ENCODE measurements around the gene ADD1. TPM values are rescaled to one million over a fixed set of nuclear protein-coding genes. Genes with fewer than 3 reads are reported as not detected.

ADD1 gene
- total and polyA plus RNA-seq, 4 experiments from 2014 or later, result 159 to 293 (median 230) TPM

GRCh38 chr4:2813446-2814405 is 29.9 kb upstream of the ADD1 start:
- no peaks in the 10 kb centered on the region for H3K27me3 Mint-ChIP-seq
- H3K4me3 Mint-ChIP-seq, result peak overlapping the region; percentile 84 to 100 (median 94)
- no peaks in the 10 kb centered on the region for H3K9me3 Mint-ChIP-seq
- no peaks in the 10 kb centered on the region for H3K27me3 ChIP-seq (ENCODE audit: insufficient read depth, low read length)
- H3K4me1 ChIP-seq (ENCODE audit: insufficient read depth, low read length), result peaks cover 64% of the 10 kb centered on the region
- peak overlapping the region; percentile 57 to 98 (median 84) for H3K27ac Mint-ChIP-seq
- peak overlapping the region; percentile 69 to 74 for H3K4me3 ChIP-seq (ENCODE audit: low read length in 2 of 2)
- CTCF ChIA-PET (ENCODE audit: partially characterized antibody), result interaction anchor here (0.7 to 1.8 kb wide), 6 partner anchors 10 to 141 kb away, joined by 3 to 7 read pairs (median 3); no protein-coding TSS in a partner anchor
- H3K9me3 ChIP-seq (ENCODE audit: control insufficient read depth in 1 of 2, low read length in 2 of 2), result no peaks in the 10 kb centered on the region
- H3K36me3 ChIP-seq (ENCODE audit: insufficient read depth, low read length), result no peaks in the 10 kb centered on the region
- intact Hi-C loops (cut with micrococcal nuclease), result loop anchor here (2.0 to 10.0 kb wide), 2 partner anchors 25 to 49 kb away; no protein-coding TSS in a partner anchor
- H3K27ac ChIP-seq (ENCODE audit: low read depth, low read length), result peak overlapping the region; percentile 78
- DNase-seq, result no peak
- peaks cover 37 to 69% (median 52%) of the 10 kb centered on the region in 4 donors for H3K4me1 Mint-ChIP-seq
- POLR2A ChIA-PET (ENCODE audit: partially characterized antibody), result interaction anchor here (0.7 to 8.1 kb wide), 14 partner anchors 15 to 148 kb away, joined by 3 to 77 read pairs (median 4); partner anchors contain the start of gene ADD1
- H3K36me3 Mint-ChIP-seq, result peaks cover 0 to 29% of the 10 kb centered on the region in 2 donors

GRCh38 chr4:2814627-2815270 is 28.9 kb upstream of the ADD1 start:
- peaks cover 41 to 74% (median 59%) of the 10 kb centered on the region in 4 donors for H3K4me1 Mint-ChIP-seq
- Histone ChIP-seq H3K9me3 (ENCODE audit: control insufficient read depth in 1 of 2, low read length in 2 of 2) (no peaks in the 10 kb centered on the region), H3K36me3 (ENCODE audit: insufficient read depth, low read length) (no peaks in the 10 kb centered on the region), H3K27ac (ENCODE audit: low read depth, low read length) (peak overlapping the region; percentile 16), H3K27me3 (ENCODE audit: insufficient read depth, low read length) (no peaks in the 10 kb centered on the region), H3K4me1 (ENCODE audit: insufficient read depth, low read length) (peaks cover 69% of the 10 kb centered on the region), H3K4me3 (ENCODE audit: low read length in 2 of 2) (no peak overlapping the region)
- DNase-seq, result peak in 1 of 5 donors; percentile 17
- H3K9me3 Mint-ChIP-seq, result no peaks in the 10 kb centered on the region
- H3K27me3 Mint-ChIP-seq, result no peaks in the 10 kb centered on the region
- H3K36me3 Mint-ChIP-seq, result peaks cover 0 to 34% of the 10 kb centered on the region in 2 donors
- intact Hi-C loops (cut with micrococcal nuclease), result loop anchor here (10.0 kb wide), 1 partner anchor 50 kb away; no protein-coding TSS in a partner anchor
- POLR2A ChIA-PET (ENCODE audit: partially characterized antibody), result interaction anchor here (1.3 to 8.1 kb wide), 6 partner anchors 16 to 29 kb away, joined by 3 to 77 read pairs (median 5); partner anchors contain the start of gene ADD1
- H3K4me3 Mint-ChIP-seq, result peak overlapping the region in 5 of 8 donors; percentile 84 to 100 (median 96)
- peak overlapping the region in 6 of 7 donors; percentile 31 to 98 (median 72) for H3K27ac Mint-ChIP-seq
- CTCF ChIA-PET (ENCODE audit: partially characterized antibody), result interaction anchor here (0.6 kb wide), 1 partner anchor 275 kb away, joined by 3 read pairs; no protein-coding TSS in a partner anchor

- H3K9me3 ChIP-seq (ENCODE audit: control insufficient read depth in 1 of 2, low read length in 2 of 2), result no peaks in the 10 kb centered on the region
- H3K27ac Mint-ChIP-seq, result peak overlapping the region; percentile 86 to 98 (median 92)
- peaks cover 0 to 36% of the 10 kb centered on the region in 2 donors for H3K36me3 Mint-ChIP-seq
- H3K9me3 Mint-ChIP-seq, result no peaks in the 10 kb centered on the region
- H3K4me1 ChIP-seq (ENCODE audit: insufficient read depth, low read length), result peaks cover 66% of the 10 kb centered on the region
- POLR2A ChIA-PET (ENCODE audit: partially characterized antibody), result interaction anchor here (1.5 to 3.1 kb wide), 2 partner anchors 17 to 23 kb away, joined by 3 to 18 read pairs; no protein-coding TSS in a partner anchor
- peaks cover 39 to 74% (median 61%) of the 10 kb centered on the region in 4 donors for H3K4me1 Mint-ChIP-seq
- H3K27me3 ChIP-seq (ENCODE audit: insufficient read depth, low read length), result no peaks in the 10 kb centered on the region
- no peak for DNase-seq
- H3K4me3 ChIP-seq (ENCODE audit: low read length in 2 of 2), result no peak overlapping the region
- CTCF ChIA-PET (ENCODE audit: partially characterized antibody), result no interaction called here
- no peak overlapping the region for H3K27ac ChIP-seq (ENCODE audit: low read depth, low read length)
- H3K27me3 Mint-ChIP-seq, result no peaks in the 10 kb centered on the region
- H3K4me3 Mint-ChIP-seq, result peak overlapping the region; percentile 78 to 91 (median 85)
- intact Hi-C loops (cut with micrococcal nuclease), result loop anchor here (10.0 kb wide), 1 partner anchor 52 kb away; no protein-coding TSS in a partner anchor
- peaks cover 3% of the 10 kb centered on the region for H3K36me3 ChIP-seq (ENCODE audit: insufficient read depth, low read length)
These were observed 27.2 kb upstream of the ADD1 start for GRCh38 chr4:2816401-2816954.

- peak overlapping the region; percentile 86 to 98 (median 92) for H3K27ac Mint-ChIP-seq
- peaks cover 0 to 29% of the 10 kb centered on the region in 2 donors for H3K36me3 Mint-ChIP-seq
- H3K4me3 Mint-ChIP-seq, result peak overlapping the region; percentile 78 to 91 (median 85)
- H3K27me3 Mint-ChIP-seq, result no peaks in the 10 kb centered on the region
- peaks cover 33 to 68% (median 55%) of the 10 kb centered on the region in 4 donors for H3K4me1 Mint-ChIP-seq
- peak overlapping the region in 1 of 2 donors; percentile 13 for H3K4me3 ChIP-seq (ENCODE audit: low read length in 2 of 2)
- H3K36me3 ChIP-seq (ENCODE audit: insufficient read depth, low read length), result peaks cover 3% of the 10 kb centered on the region
- intact Hi-C loops (cut with micrococcal nuclease), result loop anchor here (10.0 kb wide), 1 partner anchor 52 kb away; no protein-coding TSS in a partner anchor
- no peaks in the 10 kb centered on the region for H3K9me3 ChIP-seq (ENCODE audit: control insufficient read depth in 1 of 2, low read length in 2 of 2)
- DNase-seq, result no peak
- peaks cover 59% of the 10 kb centered on the region for H3K4me1 ChIP-seq (ENCODE audit: insufficient read depth, low read length)
- no peaks in the 10 kb centered on the region for H3K27me3 ChIP-seq (ENCODE audit: insufficient read depth, low read length)
- no peaks in the 10 kb centered on the region for H3K9me3 Mint-ChIP-seq
- ChIA-PET CTCF (ENCODE audit: partially characterized antibody) (interaction anchor here (1.6 to 2.5 kb wide), 2 partner anchors 21 to 53 kb away, joined by 4 to 10 read pairs; no protein-coding TSS in a partner anchor), POLR2A (ENCODE audit: partially characterized antibody) (interaction anchor here (1.3 to 3.1 kb wide), 4 partner anchors 18 to 118 kb away, joined by 3 to 18 read pairs (median 4); no protein-coding TSS in a partner anchor)
- no peak overlapping the region for H3K27ac ChIP-seq (ENCODE audit: low read depth, low read length)
These were observed 26.5 kb upstream of the ADD1 start for GRCh38 chr4:2817137-2817536.

- Histone ChIP-seq H3K27ac (ENCODE audit: low read depth, low read length) (no peak overlapping the region), H3K9me3 (ENCODE audit: control insufficient read depth in 1 of 2, low read length in 2 of 2) (no peaks in the 10 kb centered on the region), H3K36me3 (ENCODE audit: insufficient read depth, low read length) (peaks cover 6% of the 10 kb centered on the region), H3K27me3 (ENCODE audit: insufficient read depth, low read length) (no peaks in the 10 kb centered on the region), H3K4me3 (ENCODE audit: low read length in 2 of 2) (peak overlapping the region in 1 of 2 donors; percentile 13), H3K4me1 (ENCODE audit: insufficient read depth, low read length) (peaks cover 57% of the 10 kb centered on the region)
- Mint-ChIP-seq H3K27ac (peak overlapping the region in 4 of 7 donors; percentile 23 to 98 (median 88)), H3K4me1 (peaks cover 33 to 66% (median 52%) of the 10 kb centered on the region in 4 donors), H3K27me3 (no peaks in the 10 kb centered on the region), H3K4me3 (peak overlapping the region; percentile 78 to 91 (median 85)), H3K36me3 (peaks cover 3 to 27% of the 10 kb centered on the region in 2 donors), H3K9me3 (no peaks in the 10 kb centered on the region)
- no peak for DNase-seq
- CTCF ChIA-PET (ENCODE audit: partially characterized antibody), result interaction anchor here (1.6 to 2.5 kb wide), 2 partner anchors 20 to 54 kb away, joined by 4 to 10 read pairs; no protein-coding TSS in a partner anchor
- POLR2A ChIA-PET (ENCODE audit: partially characterized antibody), result interaction anchor here (1.0 to 3.1 kb wide), 8 partner anchors 14 to 118 kb away, joined by 3 to 18 read pairs (median 4); partner anchors contain the start of gene ADD1
- intact Hi-C loops (cut with micrococcal nuclease), result loop anchor here (10.0 kb wide), 1 partner anchor 53 kb away; no protein-coding TSS in a partner anchor
These were observed 25.8 kb upstream of the ADD1 start for GRCh38 chr4:2817701-2818350.
